AG04450 (cell line): ENCODE data around the gene ATXN1. TPM values are rescaled to one million over a fixed set of nuclear protein-coding genes. Genes with fewer than 3 reads are reported as not detected.

ENCODE experiments used
- CTCF ChIA-PET: fragments of 300-600, 350-600 bp; formaldehyde crosslinking; extraction: SDS; loops from one replicate; lab custom pipeline; 2022; ENCODE audit warnings: antibody characterized with exemption, inconsistent platforms; lab: Charles Lee
- POLR2A ChIA-PET: fragments of 350-600 bp; formaldehyde crosslinking; extraction: SDS; loops from one replicate; lab custom pipeline; 2021; ENCODE audit warnings: antibody characterized with exemption, inconsistent platforms; lab: Yijun Ruan, JAX
- DNase-seq: peaks from one replicate; pipeline ENCODE4 v3.0.0-alpha.2; 2011; ENCODE audit warnings: low read depth, low spot score
- H3K27ac ChIP-seq: one replicate; pipeline ENCODE4 v1.5.1; 2012; ENCODE audit warnings: low read depth, low read length, control low read depth
- H3K27me3 ChIP-seq: one replicate; pipeline ENCODE4 v1.6.0; 2012; ENCODE audit warnings: low read length; ENCODE audit not compliant: control insufficient read depth, insufficient read depth
- H3K4me3 ChIP-seq: 2 replicates; pipeline ENCODE4 v1.5.1; 2011; ENCODE audit warnings: mild to moderate bottlenecking, low read depth, low read length, control low read depth
- H3K9me3 ChIP-seq: 2 replicates; pipeline ENCODE4 v1.5.1; 2012; ENCODE audit warnings: low read length; ENCODE audit not compliant: control insufficient read depth, insufficient read depth
- CTCF ChIP-seq: IDR thresholded peaks from 2 replicates; pipeline ENCODE4 v1.5.1; 2011; ENCODE audit warnings: low read depth, low read length, control low read depth, inconsistent platforms
- polyA plus RNA-seq: library from polyadenylated mRNA; depleted of rRNA; stranded (reverse); fragments of >200 nt; gene quantifications from 2 replicates; pipeline ENCODE4 v1.2.3, GENCODE V29; 2011

ATXN1 gene
- polyA plus RNA-seq, 1 experiment = 12.6 TPM

DNA sequence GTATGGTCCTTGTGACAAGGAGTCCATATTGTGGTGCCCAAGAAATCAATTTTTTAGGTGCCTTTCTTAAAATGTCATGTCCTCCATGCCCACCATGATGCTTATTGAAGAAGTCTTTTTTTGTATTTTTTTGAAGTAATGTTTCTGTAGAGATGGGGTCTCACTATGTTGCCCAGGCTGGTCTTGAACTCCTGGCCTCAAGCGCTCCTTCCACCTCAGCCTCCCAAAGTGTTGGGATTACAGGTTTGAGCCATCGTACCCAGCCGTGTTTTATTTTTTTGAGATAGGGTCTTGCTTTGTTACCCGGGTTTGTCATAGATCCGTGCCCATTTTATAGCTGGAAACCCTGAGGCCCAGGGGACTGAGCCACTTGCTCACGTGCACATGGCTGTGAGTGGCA is 238.3 kb downstream of the ATXN1 start:
- Histone ChIP-seq H3K27me3 (no peaks in the 10 kb centered on the region), H3K9me3 (no peaks in the 10 kb centered on the region), H3K27ac (no peak overlapping the region), H3K4me3 (no peak overlapping the region)
- no peak for DNase-seq
- TF ChIP-seq CTCF = no peak
- CTCF ChIA-PET = interaction anchor here (0.6 to 1.7 kb wide), 5 partner anchors 9 to 237 kb away, joined by 3 to 7 read pairs (median 3); no protein-coding TSS in a partner anchor
- POLR2A ChIA-PET = no interaction called here

DNA sequence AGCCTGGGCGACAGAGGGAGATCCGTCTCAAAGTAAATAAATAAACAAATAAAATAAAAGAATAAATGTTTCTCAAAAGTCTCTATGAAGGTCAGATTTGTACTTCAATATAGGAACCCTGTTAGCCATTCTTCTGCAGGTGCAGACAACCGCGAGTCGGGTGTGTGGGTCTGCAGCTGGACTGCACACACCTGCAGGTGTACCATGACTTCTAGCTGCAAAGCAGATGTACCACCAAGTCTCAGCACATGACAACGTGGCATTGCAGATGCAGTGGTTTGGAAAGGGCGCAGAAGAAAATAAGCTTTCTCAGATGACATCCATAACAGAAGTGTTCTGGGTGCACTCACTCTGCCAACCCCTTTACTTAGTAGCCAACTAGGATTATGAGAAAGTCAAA is 239.7 kb downstream of the ATXN1 start:
- DNase-seq = no peak
- H3K9me3 ChIP-seq = no peaks in the 10 kb centered on the region
- ChIA-PET CTCF (interaction anchor here (1.7 to 2.2 kb wide), 2 partner anchors 9 to 11 kb away, joined by 5 to 9 read pairs; no protein-coding TSS in a partner anchor), POLR2A (no interaction called here)
- no peak overlapping the region for H3K27ac ChIP-seq
- H3K4me3 ChIP-seq = no peak overlapping the region
- no peaks in the 10 kb centered on the region for H3K27me3 ChIP-seq
- TF ChIP-seq CTCF = no peak

- CTCF ChIA-PET = interaction anchor here (2.2 kb wide), 1 partner anchor 9 kb away, joined by 9 read pairs; no protein-coding TSS in a partner anchor
- TF ChIP-seq CTCF = no peak
These were observed 241.7 kb downstream of the ATXN1 start for GRCh38 chr6:16519265-16520242.

GRCh38 chr6:16518265-16518664 is 243.0 kb downstream of the ATXN1 start:
- H3K9me3 ChIP-seq = no peaks in the 10 kb centered on the region
- no peaks in the 10 kb centered on the region for H3K27me3 ChIP-seq
- ChIA-PET POLR2A (interaction anchor here (0.8 kb wide), 1 partner anchor 243 kb away, joined by 3 read pairs; the partner anchor contains the start of gene ATXN1), CTCF (no interaction called here)
- no peak overlapping the region for H3K4me3 ChIP-seq
- no peak overlapping the region for H3K27ac ChIP-seq
- no peak for DNase-seq
- no peak for TF ChIP-seq CTCF

More at GRCh38 chr6:16519265-16520242, 241.7 kb downstream of the ATXN1 start:
- no peak overlapping the region for H3K4me3 ChIP-seq
- no peak overlapping the region for H3K27ac ChIP-seq
- no peaks in the 10 kb centered on the region for H3K27me3 ChIP-seq
- DNase-seq = no peak
- POLR2A ChIA-PET = no interaction called here
- H3K9me3 ChIP-seq = no peaks in the 10 kb centered on the region

GRCh38 chr6:16514249-16514648 is 247.0 kb downstream of the ATXN1 start:
- CTCF ChIA-PET = interaction anchor here (0.8 to 5.0 kb wide), 16 partner anchors 9 to 572 kb away, joined by 3 to 44 read pairs (median 4); partner anchors contain the start of gene ATXN1
- DNase-seq = peak; percentile 32
- H3K27me3 ChIP-seq = no peaks in the 10 kb centered on the region
- no peaks in the 10 kb centered on the region for H3K9me3 ChIP-seq
- POLR2A ChIA-PET = no interaction called here
- no peak overlapping the region for H3K27ac ChIP-seq
- peak; percentile 67 for TF ChIP-seq CTCF
- no peak overlapping the region for H3K4me3 ChIP-seq
